GM04504 (cell line): ENCODE results near the gene SUCO.
"Not testable (repeated sequence)": the region's sequence is repeated elsewhere in the genome, so short reads cannot be mapped to it uniquely, and the experiment has no call there.

Experiments
- DNase-seq: peaks from one replicate; pipeline ENCODE4 v3.0.0-alpha.2; 2012; ENCODE audit warnings: low read depth

SUCO gene, protein sequence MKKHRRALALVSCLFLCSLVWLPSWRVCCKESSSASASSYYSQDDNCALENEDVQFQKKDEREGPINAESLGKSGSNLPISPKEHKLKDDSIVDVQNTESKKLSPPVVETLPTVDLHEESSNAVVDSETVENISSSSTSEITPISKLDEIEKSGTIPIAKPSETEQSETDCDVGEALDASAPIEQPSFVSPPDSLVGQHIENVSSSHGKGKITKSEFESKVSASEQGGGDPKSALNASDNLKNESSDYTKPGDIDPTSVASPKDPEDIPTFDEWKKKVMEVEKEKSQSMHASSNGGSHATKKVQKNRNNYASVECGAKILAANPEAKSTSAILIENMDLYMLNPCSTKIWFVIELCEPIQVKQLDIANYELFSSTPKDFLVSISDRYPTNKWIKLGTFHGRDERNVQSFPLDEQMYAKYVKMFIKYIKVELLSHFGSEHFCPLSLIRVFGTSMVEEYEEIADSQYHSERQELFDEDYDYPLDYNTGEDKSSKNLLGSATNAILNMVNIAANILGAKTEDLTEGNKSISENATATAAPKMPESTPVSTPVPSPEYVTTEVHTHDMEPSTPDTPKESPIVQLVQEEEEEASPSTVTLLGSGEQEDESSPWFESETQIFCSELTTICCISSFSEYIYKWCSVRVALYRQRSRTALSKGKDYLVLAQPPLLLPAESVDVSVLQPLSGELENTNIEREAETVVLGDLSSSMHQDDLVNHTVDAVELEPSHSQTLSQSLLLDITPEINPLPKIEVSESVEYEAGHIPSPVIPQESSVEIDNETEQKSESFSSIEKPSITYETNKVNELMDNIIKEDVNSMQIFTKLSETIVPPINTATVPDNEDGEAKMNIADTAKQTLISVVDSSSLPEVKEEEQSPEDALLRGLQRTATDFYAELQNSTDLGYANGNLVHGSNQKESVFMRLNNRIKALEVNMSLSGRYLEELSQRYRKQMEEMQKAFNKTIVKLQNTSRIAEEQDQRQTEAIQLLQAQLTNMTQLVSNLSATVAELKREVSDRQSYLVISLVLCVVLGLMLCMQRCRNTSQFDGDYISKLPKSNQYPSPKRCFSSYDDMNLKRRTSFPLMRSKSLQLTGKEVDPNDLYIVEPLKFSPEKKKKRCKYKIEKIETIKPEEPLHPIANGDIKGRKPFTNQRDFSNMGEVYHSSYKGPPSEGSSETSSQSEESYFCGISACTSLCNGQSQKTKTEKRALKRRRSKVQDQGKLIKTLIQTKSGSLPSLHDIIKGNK (N-terminal part only)

DNA sequence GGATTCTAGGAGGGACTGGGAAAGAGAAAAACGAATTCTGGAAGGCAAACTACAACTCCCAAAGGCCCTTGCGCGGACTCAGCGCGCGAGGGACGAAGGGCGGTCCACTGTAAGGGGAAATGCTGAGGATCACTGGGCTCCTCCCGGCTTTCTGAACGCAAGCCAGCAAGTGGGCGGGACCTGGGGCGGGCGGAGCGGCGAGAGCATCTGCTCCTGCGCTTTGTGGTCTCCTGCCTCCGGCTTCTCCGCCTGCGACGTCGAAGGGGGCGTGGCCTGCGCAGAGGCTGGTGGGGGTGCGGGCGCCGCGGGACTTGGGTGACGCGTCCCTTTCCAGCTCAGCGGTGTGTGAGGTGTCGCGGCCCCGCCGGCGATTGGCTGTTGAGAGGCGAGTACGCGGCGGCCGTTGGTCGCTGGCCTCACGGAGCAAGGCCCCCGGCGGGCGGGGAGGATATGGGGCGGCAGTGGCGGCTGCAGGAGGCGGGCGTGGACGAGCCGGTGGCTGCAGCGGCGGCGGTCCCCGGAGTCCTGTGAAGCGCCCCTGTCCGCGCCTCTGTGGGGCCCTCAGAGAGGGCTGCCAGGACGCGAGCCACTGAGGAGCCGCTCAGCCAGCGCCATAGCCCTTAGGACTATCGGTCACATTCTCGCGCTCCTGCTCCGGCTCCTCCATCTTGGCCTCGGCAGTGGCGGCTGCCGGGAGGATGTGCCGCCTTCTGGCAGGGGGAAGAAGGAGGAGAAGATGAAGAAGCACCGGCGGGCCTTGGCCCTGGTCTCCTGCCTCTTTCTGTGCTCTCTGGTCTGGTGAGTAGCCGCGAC is at the start of gene SUCO:
Gene SUCO, plus strand, starts transcription at position 451 of the 813 bp plus-strand sequence. Its CDS starts 286 bp downstream, at position 737.
- peak; percentile 99 for DNase-seq

DNA sequence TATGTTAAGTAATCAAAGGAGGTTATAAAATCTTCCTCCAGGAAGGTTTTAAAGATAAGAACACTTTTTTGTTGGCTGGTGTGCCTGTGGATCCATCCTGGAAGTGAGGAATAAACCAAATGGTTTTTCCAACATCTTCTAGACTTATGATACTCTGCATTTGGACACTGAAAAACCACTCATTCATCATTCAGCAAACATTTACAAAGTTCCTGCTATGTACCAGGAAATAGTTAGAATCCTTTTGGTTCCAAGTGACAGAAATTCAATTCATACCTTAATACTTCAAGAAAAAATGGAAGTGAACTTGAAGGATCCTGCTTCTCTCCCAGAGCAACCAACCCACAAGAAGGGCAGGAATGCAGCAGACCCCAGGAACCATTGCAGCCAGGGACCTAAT is 49.5 kb upstream of the SUCO start:
- no peak for DNase-seq

DNA sequence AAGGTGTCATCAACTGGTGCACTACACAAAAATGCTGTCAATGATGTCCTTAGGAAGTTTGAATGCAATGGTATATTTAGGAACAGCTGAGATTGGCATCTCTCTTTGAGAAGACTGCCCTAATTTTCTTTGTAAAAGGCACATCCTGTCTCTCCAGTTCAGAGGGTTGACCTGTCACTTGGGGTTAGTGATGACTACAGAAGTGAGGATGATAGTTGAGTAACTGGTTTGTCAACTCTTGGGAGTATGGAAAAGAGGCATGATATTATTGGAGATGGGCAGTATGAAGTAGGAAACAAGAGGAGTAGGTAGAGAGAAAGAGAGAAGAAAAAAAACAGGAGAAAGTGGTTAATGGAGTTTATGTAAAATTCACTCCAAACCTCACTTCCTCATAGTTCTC is 48.7 kb upstream of the SUCO start:
- no peak for DNase-seq

DNA sequence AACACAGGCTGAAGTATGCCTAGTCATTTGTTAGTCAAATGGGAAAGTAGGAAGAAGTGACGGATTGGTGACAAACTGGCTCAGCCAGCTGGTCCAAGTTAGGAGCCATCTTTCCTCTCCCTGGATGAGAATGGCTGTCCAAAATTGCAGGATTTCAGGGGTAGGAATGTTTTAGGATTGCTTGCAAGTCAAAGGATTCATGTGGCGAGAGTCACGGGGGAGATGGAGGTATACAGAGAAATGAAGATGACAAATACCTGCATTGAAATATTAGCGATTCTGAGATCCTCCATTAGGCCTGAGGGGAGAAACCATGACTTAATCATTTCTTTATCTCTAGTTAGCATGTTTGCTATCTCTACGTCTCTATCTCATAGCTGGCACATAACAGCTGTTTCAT is 47.3 kb upstream of the SUCO start:
- DNase-seq, result no peak

DNA sequence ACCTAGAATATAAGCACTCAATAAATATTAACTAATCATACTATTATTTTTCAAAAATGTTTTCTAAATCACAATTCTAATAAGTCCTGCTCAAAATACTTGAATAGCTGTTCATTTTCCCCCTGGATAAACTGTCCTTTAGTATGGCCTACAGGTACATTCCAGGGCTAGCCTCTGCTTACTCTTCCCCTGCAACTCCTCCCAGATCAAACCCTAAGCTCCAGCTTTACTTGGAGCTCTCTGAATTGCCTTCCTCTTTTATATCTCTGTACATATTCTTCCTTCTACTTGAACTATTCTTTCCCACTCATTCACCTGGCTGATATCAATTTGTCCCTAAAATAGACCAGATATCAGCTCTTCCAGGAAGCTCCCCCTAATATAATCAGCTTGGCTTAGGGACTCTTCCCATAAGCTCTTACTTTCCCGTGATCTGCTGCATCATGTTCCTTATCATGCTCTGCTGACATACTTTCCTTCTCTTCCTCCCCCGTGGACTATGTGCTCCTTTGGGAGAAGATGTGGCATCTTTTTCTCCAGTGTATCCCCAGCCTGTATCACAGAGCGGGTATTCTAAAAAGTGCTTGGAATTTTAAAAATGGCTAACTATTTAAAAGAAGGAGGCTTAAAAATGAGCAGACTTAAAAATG is 46.0 kb upstream of the SUCO start:
- no peak for DNase-seq

DNA sequence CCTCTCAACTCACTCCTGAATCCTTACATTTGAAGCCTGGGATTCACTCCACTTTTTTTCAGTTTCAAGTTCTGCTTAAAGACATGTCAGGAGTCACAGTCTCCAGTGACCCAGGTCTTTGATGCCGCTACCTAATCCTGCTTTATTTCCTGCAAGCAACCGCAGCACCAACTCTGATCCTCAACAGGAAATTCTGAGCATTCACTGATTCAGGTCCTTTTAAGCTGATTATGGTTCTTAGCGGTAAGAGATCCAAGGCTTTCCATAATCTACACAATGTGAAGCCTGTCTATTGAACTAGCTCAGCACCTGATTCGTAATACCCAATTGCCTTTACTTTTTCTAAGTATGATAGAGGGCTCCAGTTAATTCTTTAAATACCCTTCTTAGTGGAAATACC is 45.4 kb upstream of the SUCO start:
- no peak for DNase-seq

DNA sequence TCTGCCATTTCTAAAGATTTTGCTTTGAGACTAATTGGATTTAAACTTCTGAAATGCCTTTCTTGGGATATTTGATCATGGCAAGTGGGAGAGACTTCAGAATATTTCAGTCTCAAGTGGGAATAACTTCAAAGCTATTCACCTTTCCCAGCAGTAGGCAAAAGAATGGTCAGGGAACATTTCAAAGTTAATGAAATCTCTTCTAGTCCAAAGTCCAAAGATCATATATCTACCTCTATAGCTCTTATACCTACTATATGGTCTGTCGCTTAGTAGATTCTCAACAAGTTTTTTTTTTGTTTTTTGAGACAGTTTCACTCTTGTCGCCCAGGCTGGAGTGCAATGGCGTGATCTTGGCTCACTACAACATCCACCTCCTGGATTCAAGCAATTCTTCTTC is 44.6 kb upstream of the SUCO start:
- no peak for DNase-seq

DNA sequence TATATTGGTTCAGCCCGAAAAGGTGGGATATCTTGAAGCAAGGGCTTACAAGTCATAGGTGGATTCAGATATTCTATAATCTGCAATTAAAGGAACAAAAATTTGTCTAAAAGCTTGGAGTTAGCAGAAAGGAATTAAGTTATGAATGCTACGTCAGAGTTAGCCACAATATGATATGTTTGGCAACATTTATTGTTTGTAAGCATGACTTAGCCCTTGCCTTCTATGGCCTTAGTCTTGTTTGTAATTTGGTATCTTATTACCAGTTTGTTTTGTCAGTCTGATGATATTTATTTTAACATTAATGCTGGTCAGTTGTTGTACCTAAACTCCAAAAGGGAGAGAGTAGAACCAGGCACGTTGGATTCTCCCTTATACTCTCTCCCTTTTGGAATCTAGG is 43.1 kb upstream of the SUCO start:
- no peak for DNase-seq

DNA sequence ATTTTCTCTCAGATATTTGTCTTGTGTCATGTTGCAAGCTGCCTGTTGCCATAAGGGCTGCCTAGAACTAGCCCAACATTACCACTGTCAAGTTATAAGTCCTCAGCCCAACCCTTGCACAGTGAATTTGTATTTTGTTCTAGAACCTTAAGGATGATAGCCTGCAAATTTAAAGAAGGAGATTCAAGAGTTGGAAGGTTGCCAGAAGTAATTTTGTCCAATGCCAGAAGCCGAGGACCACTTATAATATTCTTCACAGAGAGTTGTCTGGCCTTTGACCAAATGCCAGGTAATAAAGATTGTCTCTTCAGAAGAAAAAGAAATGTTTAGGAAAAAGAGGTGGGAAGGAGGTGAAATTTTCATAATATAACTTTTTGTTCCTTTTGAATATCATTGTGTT is 40.5 kb upstream of the SUCO start:
- no peak for DNase-seq

DNA sequence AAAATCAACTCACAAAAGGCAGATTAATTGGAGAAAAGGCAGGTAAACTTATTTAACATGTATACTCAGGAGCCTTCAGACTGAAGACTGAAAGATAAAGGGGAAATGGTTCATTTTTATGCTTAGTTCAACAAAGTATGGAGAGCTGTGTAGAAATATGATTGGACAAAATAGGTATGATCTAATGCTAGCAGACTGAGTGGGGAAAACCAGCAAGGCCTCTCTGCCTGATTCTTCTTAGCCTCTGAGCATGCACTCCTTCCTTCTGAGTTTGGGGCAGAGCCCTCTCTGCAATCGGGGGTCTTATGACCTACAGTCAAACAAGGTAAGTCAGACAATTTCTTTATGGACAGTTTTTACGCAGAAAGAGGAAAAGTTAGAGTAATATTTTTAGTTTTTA is 38.8 kb upstream of the SUCO start:
- DNase-seq, result no peak

DNA sequence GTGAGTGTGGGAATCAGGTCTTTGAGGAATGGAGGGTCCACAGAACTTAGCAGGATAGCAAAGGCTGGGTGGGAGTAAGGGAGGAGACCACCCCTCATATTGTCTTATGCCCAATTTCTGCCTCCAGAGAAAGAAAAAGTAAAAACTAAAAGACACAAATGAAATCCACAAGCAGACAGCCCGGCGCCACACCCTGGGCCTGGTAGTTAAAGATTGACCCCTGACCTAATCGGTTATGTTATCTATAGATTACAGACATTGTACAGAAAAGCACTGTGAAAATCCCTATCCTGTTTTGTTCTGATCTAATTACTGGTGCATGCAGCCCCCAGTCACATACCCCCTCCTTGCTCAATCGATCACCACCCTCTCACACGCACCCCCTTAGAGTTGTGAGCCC is 36.8 kb upstream of the SUCO start:
- not testable (repeated sequence) for DNase-seq

DNA sequence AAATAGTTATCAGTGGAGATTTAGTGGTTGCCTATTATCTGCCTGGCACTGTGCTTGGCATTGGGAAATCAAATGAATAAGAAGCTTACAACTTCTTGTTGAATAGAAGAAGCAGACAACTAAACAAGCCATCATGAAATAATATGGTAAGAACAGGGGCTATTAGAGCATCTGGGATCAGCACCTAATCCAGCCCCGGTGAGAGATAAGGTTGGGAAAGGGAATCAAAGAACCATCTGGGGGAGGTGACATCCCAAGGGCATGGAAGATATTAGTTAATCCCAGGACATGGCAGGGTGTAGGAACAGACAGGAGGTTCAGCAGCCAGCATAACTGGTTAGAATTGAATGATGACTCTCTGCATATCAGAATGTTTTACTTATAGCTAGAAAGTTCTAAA is 36.3 kb upstream of the SUCO start:
- DNase-seq, result no peak

DNA sequence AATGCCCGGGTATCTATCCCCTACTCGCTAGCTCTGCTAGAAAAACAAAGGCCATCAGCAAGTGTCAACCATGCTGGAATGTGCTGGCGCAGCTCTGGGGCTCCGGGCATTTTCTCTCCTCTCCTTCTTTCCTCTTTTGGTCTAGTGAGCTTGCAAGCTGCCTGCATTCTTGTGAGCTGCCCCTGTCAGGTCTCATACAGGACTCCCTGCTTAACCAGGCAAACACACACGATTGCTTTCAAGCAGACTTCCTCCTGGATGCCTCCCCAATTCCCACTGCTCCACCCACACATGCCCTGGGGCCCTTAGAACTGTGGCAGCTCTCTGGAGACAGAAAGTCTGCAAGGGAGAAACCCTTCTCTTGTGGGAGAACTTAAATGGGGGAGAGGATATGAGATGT is 35.7 kb upstream of the SUCO start:
- DNase-seq, result peak; percentile 14

DNA sequence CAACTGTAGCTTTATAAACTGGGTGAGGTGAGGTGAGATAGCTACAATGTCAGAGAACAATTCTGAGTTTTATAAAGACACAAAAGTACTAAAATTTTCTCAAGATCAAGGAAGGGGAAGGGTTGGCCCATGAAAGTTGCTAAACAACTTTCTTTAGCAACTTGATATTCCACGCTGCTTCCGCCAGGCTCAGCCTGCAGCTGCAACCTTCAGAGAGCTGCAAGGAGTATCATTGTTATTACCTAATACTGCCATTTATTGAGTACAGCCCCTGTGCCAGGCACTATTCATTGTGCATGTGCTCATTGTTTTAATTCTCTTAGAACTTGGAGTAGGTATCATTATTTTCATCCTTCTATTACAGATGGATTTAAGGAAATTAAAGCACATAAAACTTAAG is 34.1 kb upstream of the SUCO start:
- DNase-seq, result no peak

DNA sequence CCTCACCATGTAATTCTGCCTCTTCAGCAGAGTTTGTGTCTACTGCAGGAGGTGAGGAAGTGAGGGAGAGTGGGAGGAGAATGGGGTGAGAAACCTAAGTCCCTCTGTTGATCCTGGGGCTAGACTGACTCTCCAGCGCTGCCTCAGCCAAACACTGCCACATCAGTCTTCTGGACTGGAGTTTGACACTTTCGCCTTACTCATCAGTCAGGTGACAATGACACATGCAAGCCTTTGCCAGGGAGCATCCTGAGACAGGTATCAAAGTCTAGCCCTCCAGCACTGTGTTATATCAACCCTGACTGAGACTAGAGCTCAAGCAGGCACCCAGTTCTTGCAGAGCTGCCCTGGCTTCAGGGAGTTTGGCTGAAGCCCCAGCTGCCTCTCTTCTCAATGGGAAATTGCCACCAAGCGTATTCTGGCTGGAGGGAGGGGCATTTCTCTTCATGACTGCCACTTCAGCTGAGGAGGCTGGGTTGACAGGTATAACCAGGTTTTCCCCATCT is 33.3 kb upstream of the SUCO start:
- no peak for DNase-seq

DNA sequence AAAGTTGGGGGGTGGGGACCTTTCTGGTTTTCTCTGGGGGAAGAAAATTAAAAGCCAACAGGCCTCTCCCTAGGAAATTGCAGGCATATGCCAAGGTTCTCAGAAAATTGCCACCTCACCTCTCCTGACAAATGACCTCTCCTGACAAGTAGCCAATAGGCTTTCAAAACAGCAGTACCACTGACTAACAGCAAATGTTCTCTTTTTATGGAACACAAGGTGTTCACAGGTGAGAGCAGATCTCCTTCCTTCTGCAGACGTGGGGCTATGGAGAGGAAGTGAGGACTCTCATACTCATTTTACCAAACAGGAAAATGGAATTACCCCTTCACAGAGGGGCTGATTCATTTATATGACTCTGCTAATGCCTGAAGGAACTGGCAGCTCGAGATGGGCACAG is 32.7 kb upstream of the SUCO start:
- no peak for DNase-seq

DNA sequence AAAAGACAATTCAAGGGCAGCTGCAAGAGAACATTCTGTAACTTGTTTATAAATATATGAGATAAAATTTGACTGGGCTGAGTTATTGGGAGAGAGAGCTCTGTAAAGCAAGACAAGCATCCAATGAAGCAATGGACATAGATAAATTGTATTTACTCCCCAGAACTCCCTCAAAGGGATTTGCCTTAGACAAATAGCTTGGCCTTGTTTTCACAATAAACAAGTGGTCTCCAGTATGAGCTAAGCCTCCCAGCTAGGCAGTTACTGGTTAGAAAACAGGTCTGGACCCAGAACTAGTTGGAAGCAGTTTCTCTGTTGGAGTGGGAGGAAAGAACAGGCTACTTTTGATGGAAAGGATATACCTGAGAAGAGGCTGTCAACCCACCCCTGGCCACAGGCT is 25.2 kb upstream of the SUCO start:
- DNase-seq, result no peak

DNA sequence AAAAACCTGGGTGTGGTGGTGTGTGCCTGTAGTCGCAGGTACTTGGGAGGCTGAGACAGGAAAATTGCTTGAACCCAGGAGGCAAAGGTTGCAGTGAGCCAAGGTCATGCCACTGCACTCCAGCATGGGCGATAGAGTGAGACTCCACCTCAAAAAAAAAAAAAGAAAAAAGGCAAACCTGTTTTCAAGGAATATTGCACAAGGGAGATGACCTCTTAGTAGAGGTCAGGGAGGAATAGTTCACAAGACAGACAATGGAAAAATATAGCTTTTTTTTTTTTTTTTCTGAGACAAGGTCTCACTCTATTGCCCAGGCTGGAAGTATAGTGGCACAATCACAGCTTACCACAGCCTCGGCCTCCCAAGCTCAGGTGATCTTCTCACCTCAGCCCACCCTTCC is 22.5 kb upstream of the SUCO start:
- DNase-seq, result no peak

DNA sequence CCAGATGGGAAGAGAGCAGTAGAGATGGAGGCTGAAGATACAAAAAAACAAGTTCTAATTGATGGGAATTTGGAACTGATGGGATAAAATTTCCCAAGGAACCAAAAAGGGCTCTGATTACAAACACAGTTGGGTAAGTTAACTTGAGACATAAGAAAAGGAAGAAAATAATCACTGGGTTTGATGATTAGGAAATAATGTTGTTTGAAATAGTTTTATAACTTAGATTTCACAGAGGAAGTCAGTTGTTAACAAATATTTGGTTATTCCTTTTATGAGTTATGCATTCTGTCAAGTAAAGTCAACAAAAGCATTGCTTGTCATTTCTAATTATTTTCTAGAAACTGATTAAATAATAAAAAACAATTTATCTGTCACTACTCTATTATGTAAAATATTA is 20.4 kb upstream of the SUCO start:
- no peak for DNase-seq

DNA sequence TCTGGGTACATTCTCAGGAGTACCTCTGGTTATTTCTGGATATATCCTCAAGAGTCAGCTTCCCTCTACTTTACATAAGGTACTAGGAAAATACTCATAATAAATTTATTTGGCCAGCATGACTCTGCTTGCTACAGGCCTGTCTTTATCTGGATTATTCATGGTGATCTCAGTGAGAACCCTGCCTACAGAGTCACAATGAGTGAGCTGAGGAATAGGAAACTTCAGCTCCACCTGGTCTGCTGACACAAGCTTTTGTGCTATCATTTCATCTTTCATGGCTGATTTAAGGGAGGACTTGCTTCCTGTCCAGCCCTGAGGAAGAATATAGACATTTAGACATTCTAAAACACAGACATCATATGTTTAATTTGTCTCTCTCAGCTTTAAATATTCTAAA is 19.5 kb upstream of the SUCO start:
- no peak for DNase-seq

DNA sequence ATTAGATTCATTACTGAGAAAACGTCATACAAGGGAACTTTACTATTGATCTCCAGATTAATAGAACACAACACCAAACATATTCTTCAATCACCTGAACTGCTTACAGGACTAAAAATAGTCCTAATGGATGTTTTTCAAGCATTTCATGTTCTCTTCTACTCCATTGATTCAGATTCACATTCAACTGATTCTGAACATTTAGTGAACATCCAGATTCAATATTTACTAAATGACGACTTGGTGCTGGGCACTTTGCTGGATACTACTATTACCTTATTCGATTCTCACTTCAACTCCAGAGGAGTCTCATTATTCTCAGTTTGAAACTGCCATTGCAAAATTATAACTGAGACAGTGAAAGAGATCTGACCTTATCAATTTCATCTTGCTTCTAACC is 18.8 kb upstream of the SUCO start:
- no peak for DNase-seq
